Mesothelial cell of epicardium (in vitro differentiated cells): Measurements from ENCODE around the gene LRP1-AS. TPM values are rescaled to one million over a fixed set of nuclear protein-coding genes. Genes with fewer than 3 reads are reported as not detected.

Source experiments
- DNase-seq, 2 experiments: peaks; one replicate each; pipeline ENCODE4 v3.0.0; 2021; ENCODE audit warnings: low spot score in 2 of 2; ENCODE audit not compliant: unreplicated experiment in 2 of 2
- H3K27ac Mint-ChIP-seq: 2 replicates; pipeline ENCODE4 v1.8.0; 2021; ENCODE audit warnings: mixed read lengths
- H3K27me3 Mint-ChIP-seq: 2 replicates; pipeline ENCODE4 v1.8.0; 2021; ENCODE audit warnings: low read depth, mixed read lengths
- H3K36me3 Mint-ChIP-seq: 2 replicates; pipeline ENCODE4 v1.8.0; 2021; ENCODE audit warnings: mixed read lengths
- H3K4me1 Mint-ChIP-seq: 2 replicates; pipeline ENCODE4 v1.8.0; 2021; ENCODE audit warnings: mixed read lengths
- H3K4me3 Mint-ChIP-seq: 2 replicates; pipeline ENCODE4 v1.8.0; 2021; ENCODE audit warnings: mild to moderate bottlenecking, moderate library complexity, mixed read lengths
- H3K9me3 Mint-ChIP-seq: 2 replicates; pipeline ENCODE4 v1.8.0; 2021; ENCODE audit warnings: mixed read lengths
- total RNA-seq: library from RNA; stranded (reverse); gene quantifications from 3 replicates; pipeline ENCODE4 v1.2.1, GENCODE V29; 2021
- TF ChIP-seq, protein P1 (sequence below): fragments of 200-600 bp; sonication (generic); IDR thresholded peaks from one replicate; pipeline ENCODE4 v1.5.0; 2021; ENCODE audit warnings: antibody characterized with exemption; ENCODE audit not compliant: unreplicated experiment

The LRP1-AS gene
- total RNA-seq, 1 donor from 2014 or later, result not detected

DNA sequence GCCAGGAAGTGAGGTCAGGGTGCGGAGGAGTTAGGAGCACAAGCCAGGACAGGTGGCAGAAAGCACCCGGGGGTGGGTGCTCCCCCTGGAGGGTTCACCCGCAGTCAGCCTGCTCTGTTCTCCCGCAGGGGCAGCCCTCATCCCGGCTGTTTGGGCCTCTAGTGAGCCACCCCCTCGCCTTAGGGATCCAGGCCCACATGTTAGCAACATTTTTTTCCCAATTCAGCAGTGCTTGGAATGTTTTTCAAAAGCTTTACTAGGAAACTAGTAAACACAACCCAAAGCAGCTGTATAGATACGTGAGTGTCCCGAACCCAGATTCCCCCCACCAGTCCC, 40.6 kb upstream of the LRP1-AS start:
- Mint-ChIP-seq H3K36me3 (peaks cover 42% of the 10 kb centered on the region), H3K27ac (no peak overlapping the region), H3K4me1 (no peaks in the 10 kb centered on the region), H3K4me3 (no peak overlapping the region), H3K9me3 (no peaks in the 10 kb centered on the region), H3K27me3 (no peaks in the 10 kb centered on the region)
- TF ChIP-seq, protein P1, sequence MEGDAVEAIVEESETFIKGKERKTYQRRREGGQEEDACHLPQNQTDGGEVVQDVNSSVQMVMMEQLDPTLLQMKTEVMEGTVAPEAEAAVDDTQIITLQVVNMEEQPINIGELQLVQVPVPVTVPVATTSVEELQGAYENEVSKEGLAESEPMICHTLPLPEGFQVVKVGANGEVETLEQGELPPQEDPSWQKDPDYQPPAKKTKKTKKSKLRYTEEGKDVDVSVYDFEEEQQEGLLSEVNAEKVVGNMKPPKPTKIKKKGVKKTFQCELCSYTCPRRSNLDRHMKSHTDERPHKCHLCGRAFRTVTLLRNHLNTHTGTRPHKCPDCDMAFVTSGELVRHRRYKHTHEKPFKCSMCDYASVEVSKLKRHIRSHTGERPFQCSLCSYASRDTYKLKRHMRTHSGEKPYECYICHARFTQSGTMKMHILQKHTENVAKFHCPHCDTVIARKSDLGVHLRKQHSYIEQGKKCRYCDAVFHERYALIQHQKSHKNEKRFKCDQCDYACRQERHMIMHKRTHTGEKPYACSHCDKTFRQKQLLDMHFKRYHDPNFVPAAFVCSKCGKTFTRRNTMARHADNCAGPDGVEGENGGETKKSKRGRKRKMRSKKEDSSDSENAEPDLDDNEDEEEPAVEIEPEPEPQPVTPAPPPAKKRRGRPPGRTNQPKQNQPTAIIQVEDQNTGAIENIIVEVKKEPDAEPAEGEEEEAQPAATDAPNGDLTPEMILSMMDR, result no peak
- DNase-seq, result no peak

GRCh38 chr12:57187222-57188089, 40.0 kb upstream of the LRP1-AS start:
- Mint-ChIP-seq H3K27ac (peak overlapping the region; percentile 51), H3K27me3 (no peaks in the 10 kb centered on the region), H3K4me1 (peaks cover 3% of the 10 kb centered on the region), H3K9me3 (no peaks in the 10 kb centered on the region), H3K4me3 (no peak overlapping the region), H3K36me3 (peaks cover 43% of the 10 kb centered on the region)
- DNase-seq, result no peak
- TF ChIP-seq, protein P1, result no peak

- TF ChIP-seq, protein P1, result no peak
- no peaks in the 10 kb centered on the region for H3K27me3 Mint-ChIP-seq
- H3K9me3 Mint-ChIP-seq, result no peaks in the 10 kb centered on the region
- H3K4me3 Mint-ChIP-seq, result no peak overlapping the region
- H3K4me1 Mint-ChIP-seq, result peaks cover 13% of the 10 kb centered on the region
- H3K27ac Mint-ChIP-seq, result no peak overlapping the region
- no peak for DNase-seq
- peaks cover 33% of the 10 kb centered on the region for H3K36me3 Mint-ChIP-seq
These were observed 38.6 kb upstream of the LRP1-AS start for GRCh38 chr12:57185906-57186508.

DNA sequence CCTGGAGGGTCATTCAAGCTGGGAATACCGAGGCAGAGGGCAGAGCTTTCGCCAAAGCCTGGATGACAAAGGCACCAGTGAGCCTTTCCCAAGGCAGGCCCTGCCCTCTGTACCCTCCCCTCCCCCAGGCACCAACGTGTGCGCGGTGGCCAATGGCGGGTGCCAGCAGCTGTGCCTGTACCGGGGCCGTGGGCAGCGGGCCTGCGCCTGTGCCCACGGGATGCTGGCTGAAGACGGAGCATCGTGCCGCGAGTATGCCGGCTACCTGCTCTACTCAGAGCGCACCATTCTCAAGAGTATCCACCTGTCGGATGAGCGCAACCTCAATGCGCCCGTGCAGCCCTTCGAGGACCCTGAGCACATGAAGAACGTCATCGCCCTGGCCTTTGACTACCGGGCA, 38.0 kb upstream of the LRP1-AS start:
- Mint-ChIP-seq H3K27ac (no peak overlapping the region), H3K4me3 (no peak overlapping the region), H3K36me3 (peaks cover 33% of the 10 kb centered on the region), H3K27me3 (no peaks in the 10 kb centered on the region), H3K4me1 (peaks cover 13% of the 10 kb centered on the region), H3K9me3 (no peaks in the 10 kb centered on the region)
- TF ChIP-seq, protein P1, result no peak
- no peak for DNase-seq

DNA sequence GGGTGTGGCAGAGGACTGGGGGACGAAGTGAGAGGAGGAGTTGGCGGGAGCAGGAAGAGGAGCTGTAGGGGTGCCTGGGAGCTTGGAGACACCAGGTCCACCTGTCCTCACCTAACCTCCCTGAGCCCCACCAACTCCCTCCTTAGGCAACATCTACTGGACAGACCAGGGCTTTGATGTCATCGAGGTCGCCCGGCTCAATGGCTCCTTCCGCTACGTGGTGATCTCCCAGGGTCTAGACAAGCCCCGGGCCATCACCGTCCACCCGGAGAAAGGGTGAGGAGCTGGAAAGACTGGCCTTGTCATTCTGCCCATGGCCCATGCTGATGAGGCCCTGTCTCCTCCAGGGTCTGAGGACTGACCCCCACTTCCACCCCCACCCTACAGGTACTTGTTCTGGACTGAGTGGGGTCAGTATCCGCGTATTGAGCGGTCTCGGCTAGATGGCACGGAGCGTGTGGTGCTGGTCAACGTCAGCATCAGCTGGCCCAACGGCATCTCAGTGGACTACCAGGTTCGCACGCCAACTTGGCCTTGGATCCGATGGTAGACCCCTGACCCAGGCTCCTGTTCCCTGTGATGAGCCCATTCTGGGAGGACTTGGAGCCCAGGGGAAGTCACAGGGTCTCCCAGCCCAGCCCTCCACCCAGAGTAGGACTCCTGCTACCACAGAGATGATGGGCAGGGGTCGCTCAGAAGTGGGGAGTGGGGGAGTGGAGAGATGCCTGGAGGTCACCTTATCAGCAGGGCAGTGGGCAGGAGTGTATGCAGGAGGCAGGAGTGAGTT, 36.7 kb upstream of the LRP1-AS start:
- Mint-ChIP-seq H3K36me3 (peaks cover 38% of the 10 kb centered on the region), H3K27me3 (no peaks in the 10 kb centered on the region), H3K27ac (no peak overlapping the region), H3K9me3 (no peaks in the 10 kb centered on the region), H3K4me1 (peaks cover 13% of the 10 kb centered on the region), H3K4me3 (no peak overlapping the region)
- TF ChIP-seq, protein P1, result no peak
- no peak for DNase-seq
